Fibroblast of pulmonary artery (primary cell): ENCODE results near the gene KIF3C.
"Not testable (repeated sequence)": the region's sequence is repeated elsewhere in the genome, so short reads cannot be mapped to it uniquely, and the experiment has no call there.

Experiments
- DNase-seq: peaks from one replicate; pipeline ENCODE4 v3.0.0-alpha.2; 2010; ENCODE audit warnings: low read depth
- H3K4me3 ChIP-seq: replicated peaks from 2 replicates; pipeline ENCODE4 v1.5.1; 2011; ENCODE audit warnings: low read depth, mild to moderate bottlenecking, control low read depth, low read length, moderate library complexity
- TF ChIP-seq, protein P1 (sequence below): IDR thresholded peaks from 2 replicates; pipeline ENCODE4 v1.5.1; 2011; ENCODE audit warnings: mild to moderate bottlenecking, control low read depth, low read length, inconsistent platforms; ENCODE audit errors: missing control alignments

Gene KIF3C

GRCh38 chr2:25982273-25982967 is at the start of gene KIF3C:
KIF3C (minus strand) TSS chr2:25982497; CDS start chr2:25981917, 580 bp downstream.
- TF ChIP-seq, protein P1, sequence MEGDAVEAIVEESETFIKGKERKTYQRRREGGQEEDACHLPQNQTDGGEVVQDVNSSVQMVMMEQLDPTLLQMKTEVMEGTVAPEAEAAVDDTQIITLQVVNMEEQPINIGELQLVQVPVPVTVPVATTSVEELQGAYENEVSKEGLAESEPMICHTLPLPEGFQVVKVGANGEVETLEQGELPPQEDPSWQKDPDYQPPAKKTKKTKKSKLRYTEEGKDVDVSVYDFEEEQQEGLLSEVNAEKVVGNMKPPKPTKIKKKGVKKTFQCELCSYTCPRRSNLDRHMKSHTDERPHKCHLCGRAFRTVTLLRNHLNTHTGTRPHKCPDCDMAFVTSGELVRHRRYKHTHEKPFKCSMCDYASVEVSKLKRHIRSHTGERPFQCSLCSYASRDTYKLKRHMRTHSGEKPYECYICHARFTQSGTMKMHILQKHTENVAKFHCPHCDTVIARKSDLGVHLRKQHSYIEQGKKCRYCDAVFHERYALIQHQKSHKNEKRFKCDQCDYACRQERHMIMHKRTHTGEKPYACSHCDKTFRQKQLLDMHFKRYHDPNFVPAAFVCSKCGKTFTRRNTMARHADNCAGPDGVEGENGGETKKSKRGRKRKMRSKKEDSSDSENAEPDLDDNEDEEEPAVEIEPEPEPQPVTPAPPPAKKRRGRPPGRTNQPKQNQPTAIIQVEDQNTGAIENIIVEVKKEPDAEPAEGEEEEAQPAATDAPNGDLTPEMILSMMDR: no peak
- DNase-seq: peak; percentile 65
- H3K4me3 ChIP-seq: peak within 1 kb of the TSS; percentile 76

DNA sequence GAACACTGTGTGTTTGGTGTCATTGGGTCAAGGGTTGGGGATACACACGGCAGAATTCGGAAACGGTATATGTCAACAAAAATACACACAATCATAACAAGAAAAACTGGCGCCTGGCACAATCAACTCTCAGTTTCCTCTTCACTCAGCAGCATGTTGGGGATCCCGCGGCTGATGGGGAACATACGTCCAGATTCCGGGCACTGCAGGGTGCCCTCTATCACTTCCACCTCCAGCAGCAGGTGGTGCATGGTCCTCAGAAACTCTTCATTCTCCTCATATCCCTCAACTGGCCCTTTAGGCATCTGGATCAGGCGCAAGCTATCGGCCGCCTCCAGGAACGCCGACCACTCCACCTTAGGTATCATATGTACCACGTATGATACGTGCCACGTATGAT is 45.8 kb upstream of the KIF3C start:
- not testable (repeated sequence) for H3K4me3 ChIP-seq, DNase-seq

- DNase-seq: no peak
- TF ChIP-seq, protein P1: no peak
- no peak overlapping the region for H3K4me3 ChIP-seq
Observed at GRCh38 chr2:26025509-26025908, 43.2 kb upstream of the KIF3C start.

DNA sequence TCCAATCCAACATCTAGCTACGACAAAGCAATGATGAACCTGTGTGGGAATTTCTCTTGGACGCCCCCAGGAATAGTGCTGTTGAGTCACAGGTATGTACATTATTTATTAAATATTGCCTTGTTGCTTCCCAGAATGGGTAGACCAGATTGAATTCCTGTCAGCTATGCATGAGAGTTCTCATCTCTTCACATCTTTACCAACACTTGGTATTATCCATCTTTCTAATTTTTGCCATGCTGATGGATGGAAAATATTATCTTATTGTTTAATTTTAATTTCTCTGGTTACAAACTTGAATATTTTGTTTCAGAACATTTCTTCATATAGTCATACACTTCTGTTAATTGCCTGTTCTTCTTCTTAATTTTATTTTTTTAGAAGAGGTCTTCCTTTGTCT is 42.0 kb upstream of the KIF3C start:
- TF ChIP-seq, protein P1: no peak
- DNase-seq: no peak
- no peak overlapping the region for H3K4me3 ChIP-seq

DNA sequence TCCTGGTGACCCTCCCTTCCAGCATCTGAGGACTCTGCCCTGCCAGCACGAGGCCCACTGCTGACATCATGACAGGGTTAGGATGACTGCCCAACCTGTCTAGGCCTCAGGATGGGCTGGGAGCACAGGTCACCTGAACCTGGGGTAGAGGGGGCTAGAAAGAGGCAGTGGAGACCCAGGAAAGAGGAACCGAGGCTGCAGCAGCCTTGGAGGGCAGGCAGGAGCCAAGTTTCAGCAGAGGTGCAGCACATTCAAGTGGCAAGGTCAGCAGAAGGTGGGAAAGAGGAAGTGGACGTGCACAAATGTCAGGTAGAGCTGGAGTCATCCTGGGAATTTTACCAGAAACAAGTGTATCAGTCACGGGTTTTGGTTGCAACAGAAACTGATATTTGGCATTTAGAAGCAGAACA is 37.9 kb upstream of the KIF3C start:
- H3K4me3 ChIP-seq: no peak overlapping the region
- TF ChIP-seq, protein P1: no peak
- DNase-seq: no peak

GRCh38 chr2:26018184-26019055 is 36.1 kb upstream of the KIF3C start:
- TF ChIP-seq, protein P1: no peak
- H3K4me3 ChIP-seq: no peak overlapping the region
- DNase-seq: peak; percentile 88

DNA sequence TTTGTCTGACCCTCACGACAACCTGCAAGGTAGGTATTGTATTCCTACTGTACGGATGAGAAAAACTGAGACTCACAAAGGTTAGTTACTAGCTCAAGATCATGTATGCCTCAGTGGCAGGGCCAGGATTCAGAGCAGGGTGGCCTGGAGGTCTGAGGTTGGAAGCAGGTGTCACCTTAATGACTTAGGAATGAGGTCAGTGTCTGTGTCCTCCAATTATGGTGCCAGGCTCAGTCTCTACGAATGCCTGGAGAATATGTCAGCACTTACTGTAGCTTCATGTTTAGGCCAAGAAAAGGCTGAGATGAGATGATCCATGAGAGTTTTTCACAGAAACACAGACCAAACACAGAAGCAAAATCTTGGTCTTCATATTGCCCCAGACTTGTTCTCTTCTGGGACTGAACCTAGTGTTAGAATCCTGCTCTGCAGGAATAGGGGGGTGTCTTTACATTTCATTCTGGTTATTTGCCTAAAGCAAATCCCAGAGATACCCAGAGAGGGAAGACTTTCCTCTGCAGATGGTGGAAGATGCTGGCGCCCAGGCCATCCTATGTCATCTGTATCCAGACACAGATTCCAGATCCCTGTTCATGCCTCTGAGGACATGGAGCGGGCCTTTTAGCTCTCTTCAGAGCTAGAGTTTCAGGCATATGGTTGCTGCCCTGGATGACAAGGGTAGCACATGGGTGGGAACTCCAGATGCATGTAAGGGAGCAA is 35.3 kb upstream of the KIF3C start:
- no peak for DNase-seq
- H3K4me3 ChIP-seq: no peak overlapping the region
- TF ChIP-seq, protein P1: no peak

GRCh38 chr2:26016706-26017045 is 34.4 kb upstream of the KIF3C start:
- DNase-seq, H3K4me3 ChIP-seq: not testable (repeated sequence)
